C4-2B (cell line): ENCODE data around the gene WTIP.

Source experiments
- ZFX ChIP-seq: fragments of 450-650 bp; IDR thresholded peaks from 2 replicates; pipeline ENCODE4 v1.6.1; 2017
- TF ChIP-seq, protein P1 (sequence below): fragments of 450-650 bp; conservative IDR thresholded peaks from 2 replicates; pipeline ENCODE4 v1.5.1; 2017; ENCODE audit warnings: mild to moderate bottlenecking

DNA sequence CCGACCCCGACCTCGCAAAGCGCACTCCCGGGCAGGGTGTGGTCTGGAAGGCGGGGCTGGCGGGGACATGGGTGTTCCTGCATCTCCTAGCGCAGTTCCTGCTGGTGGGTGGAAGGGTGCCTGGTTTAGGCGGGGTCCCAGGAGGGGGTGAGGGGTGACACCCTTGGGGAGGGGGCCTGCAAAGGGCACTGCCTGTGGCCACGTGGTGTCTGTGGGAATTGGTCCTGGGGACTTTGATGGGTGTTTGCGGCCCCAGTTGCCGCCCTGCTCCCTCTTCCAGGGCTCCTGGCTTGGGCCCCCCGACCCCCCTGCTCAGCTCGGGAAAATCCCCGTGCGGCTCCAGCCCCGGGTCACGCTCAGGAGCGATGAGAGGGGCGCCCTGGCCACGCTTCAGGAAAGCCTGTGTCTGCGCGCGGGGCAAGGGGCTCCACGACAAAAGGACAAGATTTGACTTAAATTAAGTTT lies 19.1 kb downstream of the WTIP start:
- TF ChIP-seq, protein P1, sequence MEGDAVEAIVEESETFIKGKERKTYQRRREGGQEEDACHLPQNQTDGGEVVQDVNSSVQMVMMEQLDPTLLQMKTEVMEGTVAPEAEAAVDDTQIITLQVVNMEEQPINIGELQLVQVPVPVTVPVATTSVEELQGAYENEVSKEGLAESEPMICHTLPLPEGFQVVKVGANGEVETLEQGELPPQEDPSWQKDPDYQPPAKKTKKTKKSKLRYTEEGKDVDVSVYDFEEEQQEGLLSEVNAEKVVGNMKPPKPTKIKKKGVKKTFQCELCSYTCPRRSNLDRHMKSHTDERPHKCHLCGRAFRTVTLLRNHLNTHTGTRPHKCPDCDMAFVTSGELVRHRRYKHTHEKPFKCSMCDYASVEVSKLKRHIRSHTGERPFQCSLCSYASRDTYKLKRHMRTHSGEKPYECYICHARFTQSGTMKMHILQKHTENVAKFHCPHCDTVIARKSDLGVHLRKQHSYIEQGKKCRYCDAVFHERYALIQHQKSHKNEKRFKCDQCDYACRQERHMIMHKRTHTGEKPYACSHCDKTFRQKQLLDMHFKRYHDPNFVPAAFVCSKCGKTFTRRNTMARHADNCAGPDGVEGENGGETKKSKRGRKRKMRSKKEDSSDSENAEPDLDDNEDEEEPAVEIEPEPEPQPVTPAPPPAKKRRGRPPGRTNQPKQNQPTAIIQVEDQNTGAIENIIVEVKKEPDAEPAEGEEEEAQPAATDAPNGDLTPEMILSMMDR = no peak
- TF ChIP-seq ZFX = no peak
